H1 (cell line): ENCODE measurements around the gene CIAO2A. TPM values are rescaled to one million over a fixed set of nuclear protein-coding genes. Genes with fewer than 3 reads are reported as not detected.
A peak's percentile ranks its signal among the peaks of the same experiment; 100 is the strongest.

Experiments
- CEBPB ChIP-seq: IDR thresholded peaks from 2 replicates; pipeline ENCODE4 v1.6.1; 2012; ENCODE audit warnings: low read depth, low read length
- CHD7 ChIP-seq: fragments of 300-600 bp; sonication (generic); IDR thresholded peaks from 2 replicates; pipeline ENCODE4 v1.7.1; 2012; ENCODE audit warnings: low read length, moderate library complexity, mild to moderate bottlenecking, inconsistent platforms; ENCODE audit not compliant: insufficient replicate concordance
- EZH2 ChIP-seq: fragments of 200-600 bp; sonication (generic); IDR thresholded peaks from 2 replicates; pipeline ENCODE4 v1.7.1; 2012; ENCODE audit warnings: low read depth, mild to moderate bottlenecking, moderate library complexity, low read length, inconsistent platforms; ENCODE audit not compliant: severe bottlenecking
- FOSL1 ChIP-seq: IDR thresholded peaks from 2 replicates; pipeline ENCODE4 v1.6.1; 2011; ENCODE audit warnings: mild to moderate bottlenecking, low read depth, low read length, moderate library complexity; ENCODE audit not compliant: insufficient read depth
- GTF2F1 ChIP-seq: IDR thresholded peaks from 2 replicates; pipeline ENCODE4 v1.6.1; 2012; ENCODE audit warnings: low read depth, low read length, improper control_type of control experiment, borderline replicate concordance
- NANOG ChIP-seq: IDR thresholded peaks from 2 replicates; pipeline ENCODE4 v1.6.1; 2011; ENCODE audit warnings: low read length, low read depth, mild to moderate bottlenecking, inconsistent platforms; ENCODE audit not compliant: insufficient read depth, poor library complexity, severe bottlenecking
- PHF8 ChIP-seq: fragments of 200-600 bp; sonication (generic); conservative IDR thresholded peaks from 2 replicates; pipeline ENCODE4 v1.7.1; 2012; ENCODE audit warnings: low read depth, mild to moderate bottlenecking, inconsistent platforms, low read length, moderate library complexity
- RAD21 ChIP-seq, 2 experiments: IDR thresholded peaks in 1 of 2; conservative IDR thresholded peaks in 1 of 2; 2 replicates each; pipeline ENCODE4 v1.6.1; 2011; ENCODE audit warnings: low read depth in 2 of 2, low read length in 2 of 2, improper control_type of control experiment in 1 of 2, inconsistent platforms in 1 of 2, mild to moderate bottlenecking in 1 of 2, moderate library complexity in 1 of 2
- TBP ChIP-seq: IDR thresholded peaks from 2 replicates; pipeline ENCODE4 v1.6.1; 2011; ENCODE audit warnings: low read depth, low read length, improper control_type of control experiment
- polyA plus RNA-seq, 7 experiments: library from polyadenylated mRNA; depleted of rRNA in 3 of 7; stranded (reverse) in 5 of 7; unstranded in 2 of 7; fragments of >200 nt in 5 of 7; fragments of 200-250 nt in 2 of 7; gene quantifications; 1 replicate in 5 of 7; 2 replicates in 1 of 7; 4 replicates in 1 of 7; pipeline versions ENCODE4 v1.2.1 to v1.2.3, GENCODE V29; 2011 to 2013; ENCODE audit warnings: missing spikeins in 2 of 7, mixed read lengths in 2 of 7
- total RNA-seq: library from RNA; stranded (reverse); fragmentation: NEBNext Ultra II Directional; extraction: Animal tissue kit (Norgen Biotek cat#: 25700); gene quantifications from 2 replicates; pipeline ENCODE4 v1.2.1, GENCODE V29; 2021

Gene CIAO2A
- total and polyA plus RNA-seq, 2 of the 8 experiments (the other 6 are each of a cell fraction or from before 2014, with no cell fraction given) = 76.4 to 86.5 TPM

- TF ChIP-seq CHD7 (no peak), FOSL1 (no peak), RAD21 (IDR thresholded peaks at IDR 0.05 in 1 of 2, conservative IDR thresholded peaks at IDR 0.05 in 1 of 2; ENCODE audit: low read depth in 2 of 2, low read length in 2 of 2) (no peak), TBP (peak; percentile 67), GTF2F1 (no peak), CEBPB (no peak), EZH2 (no peak), PHF8 (peak; percentile 85), NANOG (no peak)
Observed at GRCh38 chr15:64095795-64096667, 2.4 kb upstream of the CIAO2A start, which contains the start of gene SNX1 (continued).
